Liver (tissue), 9 donors: ENCODE results near the gene STEAP3. TPM values are rescaled to one million over a fixed set of nuclear protein-coding genes. Genes with fewer than 3 reads are reported as not detected.

ENCODE experiments used
- DNase-seq: peaks from one replicate; pipeline ENCODE4 v3.0.0-alpha.2; 2017; ENCODE audit warnings: low spot score
- H3K27ac ChIP-seq, 2 donors: one replicate each; pipeline ENCODE4 v1.7.0; 2013; ENCODE audit warnings: inconsistent platforms in 2 of 2, low read length in 2 of 2, control low read depth in 1 of 2, low read depth in 1 of 2, mild to moderate bottlenecking in 1 of 2
- H3K27me3 ChIP-seq, 4 donors: one replicate each; pipeline versions ENCODE4 v1.6.1 to v1.7.0; 2013; ENCODE audit warnings: low read length in 3 of 4, inconsistent platforms in 1 of 4, mild to moderate bottlenecking in 1 of 4, moderate library complexity in 1 of 4; ENCODE audit not compliant: control insufficient read depth in 4 of 4, insufficient read depth in 4 of 4
- H3K36me3 ChIP-seq, 4 donors: one replicate each; pipeline versions ENCODE4 v1.6.1 to v1.7.0; 2013; ENCODE audit warnings: low read length in 3 of 4, mild to moderate bottlenecking in 3 of 4, low read depth in 1 of 4, moderate library complexity in 1 of 4; ENCODE audit not compliant: control insufficient read depth in 4 of 4, insufficient read depth in 3 of 4
- H3K4me1 ChIP-seq, 4 donors: one replicate each; pipeline versions ENCODE4 v1.6.1 to v1.7.0; 2013; ENCODE audit warnings: low read length in 3 of 4, mild to moderate bottlenecking in 3 of 4, moderate library complexity in 1 of 4; ENCODE audit not compliant: control insufficient read depth in 4 of 4, insufficient read depth in 4 of 4
- H3K4me3 ChIP-seq, 3 donors: one replicate each; pipeline versions ENCODE4 v1.6.1 to v1.7.0; 2013; ENCODE audit warnings: low read length in 3 of 3, control low read depth in 1 of 3, low read depth in 1 of 3, mild to moderate bottlenecking in 1 of 3
- H3K9ac ChIP-seq, 2 donors: one replicate each; pipeline ENCODE4 v1.7.0; 2013; ENCODE audit warnings: low read length in 2 of 2, mild to moderate bottlenecking in 2 of 2, moderate library complexity in 2 of 2, control low read depth in 1 of 2, low read depth in 1 of 2
- H3K9me3 ChIP-seq, 4 donors: one replicate each; pipeline versions ENCODE4 v1.6.1 to v1.7.0; 2013; ENCODE audit warnings: low read length in 3 of 4; ENCODE audit not compliant: control insufficient read depth in 4 of 4
- CTCF ChIP-seq: fragments of 150-350 bp; IDR thresholded peaks from 2 replicates; pipeline ENCODE4 v1.5.1; 2017; ENCODE audit warnings: improper control_type of control experiment, low read depth, low read length; ENCODE audit not compliant: missing input control
- EGR1 ChIP-seq, 2 donors: IDR thresholded peaks; 2 replicates each; pipeline ENCODE4 v1.6.1; 2016 to 2018; ENCODE audit warnings: antibody characterized with exemption in 2 of 2, low read depth in 2 of 2
- FOXA1 ChIP-seq: IDR thresholded peaks from 2 replicates; pipeline ENCODE4 v1.6.1; 2016; ENCODE audit warnings: antibody characterized with exemption
- FOXA2 ChIP-seq: IDR thresholded peaks from 2 replicates; pipeline ENCODE4 v1.6.1; 2016; ENCODE audit warnings: antibody characterized with exemption
- GABPA ChIP-seq, 2 donors: IDR thresholded peaks in 1 of 2; conservative IDR thresholded peaks in 1 of 2; 2 replicates each; pipeline ENCODE4 v1.6.1; 2016; ENCODE audit warnings: antibody characterized with exemption in 2 of 2, mild to moderate bottlenecking in 1 of 2, moderate library complexity in 1 of 2
- HNF4A ChIP-seq, 2 donors: conservative IDR thresholded peaks; 2 replicates each; pipeline ENCODE4 v1.6.1; 2016; ENCODE audit warnings: antibody characterized with exemption in 2 of 2, mild to moderate bottlenecking in 2 of 2
- HNF4G ChIP-seq: IDR thresholded peaks from 2 replicates; pipeline ENCODE4 v1.6.1; 2016; ENCODE audit warnings: antibody characterized with exemption
- JUND ChIP-seq, 2 donors: IDR thresholded peaks; 2 replicates each; pipeline ENCODE4 v1.6.1; 2016; ENCODE audit warnings: antibody characterized with exemption in 2 of 2
- NR2F2 ChIP-seq: IDR thresholded peaks from 2 replicates; pipeline ENCODE4 v1.6.1; 2016; ENCODE audit warnings: antibody characterized with exemption
- RAD21 ChIP-seq, 2 donors: IDR thresholded peaks; 2 replicates each; pipeline ENCODE4 v1.6.1; 2016; ENCODE audit warnings: antibody characterized with exemption in 2 of 2, mild to moderate bottlenecking in 2 of 2
- RXRA ChIP-seq, 2 donors: IDR thresholded peaks; 2 replicates each; pipeline ENCODE4 v1.6.1; 2017 to 2018; ENCODE audit warnings: antibody characterized with exemption in 2 of 2, mild to moderate bottlenecking in 1 of 2
- SP1 ChIP-seq: IDR thresholded peaks from 2 replicates; pipeline ENCODE4 v1.6.1; 2018; ENCODE audit warnings: antibody characterized with exemption, mild to moderate bottlenecking
- TAF1 ChIP-seq: conservative IDR thresholded peaks from 2 replicates; pipeline ENCODE4 v1.6.1; 2016; ENCODE audit warnings: antibody characterized with exemption, mild to moderate bottlenecking
- YY1 ChIP-seq: IDR thresholded peaks from 2 replicates; pipeline ENCODE4 v1.6.1; 2016; ENCODE audit warnings: antibody characterized with exemption, mild to moderate bottlenecking
- ZBTB33 ChIP-seq: IDR thresholded peaks from 2 replicates; pipeline ENCODE4 v1.6.1; 2016; ENCODE audit warnings: antibody characterized with exemption
- WGBS: extraction: QIAGEN DNeasy Blood & Tissue Kit; methylation state at CpG from one replicate; pipeline ENCODE4 v1.1.7; 2013; 5-methylcytosine and 5-hydroxymethylcytosine counted together
- polyA plus RNA-seq, 2 donors: library from polyadenylated mRNA; stranded (reverse) in 1 of 2; unstranded in 1 of 2; fragments of 200-250 nt in 1 of 2; fragments of >200 nt in 1 of 2; fragmentation: Nextera tagmentation in 1 of 2; extraction: Ambion mirVana in 1 of 2; gene quantifications; one replicate each; pipeline versions ENCODE4 v1.2.1 to v1.2.3, GENCODE V29; 2013 to 2015
- total RNA-seq, 2 donors: library from RNA; depleted of rRNA; stranded (reverse); fragments of >200 nt; gene quantifications; one replicate each; pipeline ENCODE4 v1.2.3, GENCODE V29; 2014
- TF ChIP-seq, protein P1 (sequence below): IDR thresholded peaks from 2 replicates; pipeline ENCODE4 v1.6.1; 2016; ENCODE audit warnings: antibody characterized with exemption
- TF ChIP-seq, protein P2 (sequence below): IDR thresholded peaks from 2 replicates; pipeline ENCODE4 v1.6.1; 2016; ENCODE audit warnings: antibody characterized with exemption
- TF ChIP-seq, protein P3 (sequence below): IDR thresholded peaks from 2 replicates; pipeline ENCODE4 v1.6.1; 2016; ENCODE audit warnings: antibody characterized with exemption, mild to moderate bottlenecking
- donor health status: healthy.
- donor health status: healthy.
- donor health status: healthy.
- donor health status: healthy.
- donor health status: healthy.

STEAP3 gene
- total and polyA plus RNA-seq, 4 donors = 44.4 to 158 (median 113) TPM

- peak overlapping the region in 1 of 2 donors; percentile 70 for H3K9ac ChIP-seq
- peak overlapping the region; percentile 13 to 35 (median 34) for H3K4me3 ChIP-seq
- DNase-seq = no peak
- no peaks in the 10 kb centered on the region for H3K27me3 ChIP-seq
- WGBS = 48% methylated on average over 12 of the region's 12 CpGs
- no peaks in the 10 kb centered on the region for H3K36me3 ChIP-seq
- H3K27ac ChIP-seq = peak overlapping the region; percentile 52 to 69
- H3K4me1 ChIP-seq = peaks cover 1 to 13% (median 8%) of the 10 kb centered on the region in 4 donors
- TF ChIP-seq NR2F2 (no peak), RAD21 (IDR thresholded peaks at IDR 0.05) (peak in 1 of 2 donors; percentile 21), JUND (IDR thresholded peaks at IDR 0.05) (no peak), RXRA (IDR thresholded peaks at IDR 0.05) (peak in 1 of 2 donors; percentile 65), HNF4A (conservative IDR thresholded peaks at IDR 0.05) (peak; percentile 74 to 84), ZBTB33 (peak; percentile 25), TAF1 (no peak), HNF4G (no peak), CTCF (no peak), YY1 (no peak), GABPA (IDR thresholded peaks at IDR 0.05 in 1 of 2, conservative IDR thresholded peaks at IDR 0.05 in 1 of 2) (no peak), FOXA2 (peak; percentile 50), FOXA1 (peak; percentile 40), SP1 (peak; percentile 27), EGR1 (IDR thresholded peaks at IDR 0.05; ENCODE audit: low read depth in 2 of 2) (no peak)
- TF ChIP-seq, protein P1, sequence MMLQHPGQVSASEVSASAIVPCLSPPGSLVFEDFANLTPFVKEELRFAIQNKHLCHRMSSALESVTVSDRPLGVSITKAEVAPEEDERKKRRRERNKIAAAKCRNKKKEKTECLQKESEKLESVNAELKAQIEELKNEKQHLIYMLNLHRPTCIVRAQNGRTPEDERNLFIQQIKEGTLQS = no peak
- TF ChIP-seq, protein P2, sequence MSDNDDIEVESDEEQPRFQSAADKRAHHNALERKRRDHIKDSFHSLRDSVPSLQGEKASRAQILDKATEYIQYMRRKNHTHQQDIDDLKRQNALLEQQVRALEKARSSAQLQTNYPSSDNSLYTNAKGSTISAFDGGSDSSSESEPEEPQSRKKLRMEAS = peak; percentile 20
- TF ChIP-seq, protein P3, sequence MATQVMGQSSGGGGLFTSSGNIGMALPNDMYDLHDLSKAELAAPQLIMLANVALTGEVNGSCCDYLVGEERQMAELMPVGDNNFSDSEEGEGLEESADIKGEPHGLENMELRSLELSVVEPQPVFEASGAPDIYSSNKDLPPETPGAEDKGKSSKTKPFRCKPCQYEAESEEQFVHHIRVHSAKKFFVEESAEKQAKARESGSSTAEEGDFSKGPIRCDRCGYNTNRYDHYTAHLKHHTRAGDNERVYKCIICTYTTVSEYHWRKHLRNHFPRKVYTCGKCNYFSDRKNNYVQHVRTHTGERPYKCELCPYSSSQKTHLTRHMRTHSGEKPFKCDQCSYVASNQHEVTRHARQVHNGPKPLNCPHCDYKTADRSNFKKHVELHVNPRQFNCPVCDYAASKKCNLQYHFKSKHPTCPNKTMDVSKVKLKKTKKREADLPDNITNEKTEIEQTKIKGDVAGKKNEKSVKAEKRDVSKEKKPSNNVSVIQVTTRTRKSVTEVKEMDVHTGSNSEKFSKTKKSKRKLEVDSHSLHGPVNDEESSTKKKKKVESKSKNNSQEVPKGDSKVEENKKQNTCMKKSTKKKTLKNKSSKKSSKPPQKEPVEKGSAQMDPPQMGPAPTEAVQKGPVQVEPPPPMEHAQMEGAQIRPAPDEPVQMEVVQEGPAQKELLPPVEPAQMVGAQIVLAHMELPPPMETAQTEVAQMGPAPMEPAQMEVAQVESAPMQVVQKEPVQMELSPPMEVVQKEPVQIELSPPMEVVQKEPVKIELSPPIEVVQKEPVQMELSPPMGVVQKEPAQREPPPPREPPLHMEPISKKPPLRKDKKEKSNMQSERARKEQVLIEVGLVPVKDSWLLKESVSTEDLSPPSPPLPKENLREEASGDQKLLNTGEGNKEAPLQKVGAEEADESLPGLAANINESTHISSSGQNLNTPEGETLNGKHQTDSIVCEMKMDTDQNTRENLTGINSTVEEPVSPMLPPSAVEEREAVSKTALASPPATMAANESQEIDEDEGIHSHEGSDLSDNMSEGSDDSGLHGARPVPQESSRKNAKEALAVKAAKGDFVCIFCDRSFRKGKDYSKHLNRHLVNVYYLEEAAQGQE = peak; percentile 53
- H3K9me3 ChIP-seq = no peaks in the 10 kb centered on the region
Measured at GRCh38 chr2:119305497-119306195, 82.0 kb downstream of the STEAP3 start.
